Measurements from ENCODE around the gene PLG.
"Not testable (repeated sequence)": the region's sequence is repeated elsewhere in the genome, so short reads cannot be mapped to it uniquely, and the experiment has no call there.

PLG gene

GRCh38 chr6:160708993-160709392 is 6.9 kb downstream of the PLG start:
- DNase-seq = not testable (repeated sequence)

- no peak for DNase-seq
Measured at GRCh38 chr6:160714731-160715316, 12.8 kb downstream of the PLG start.

GRCh38 chr6:160730911-160731310 is 28.9 kb downstream of the PLG start:
- no peak for DNase-seq

- DNase-seq = peak; percentile 10
Measured at GRCh38 chr6:160733050-160733646, 31.1 kb downstream of the PLG start.

GRCh38 chr6:160734627-160735026 is 32.6 kb downstream of the PLG start:
- no peak for DNase-seq

GRCh38 chr6:160735523-160735922 is 33.5 kb downstream of the PLG start:
- no peak for DNase-seq

GRCh38 chr6:160737934-160738333 is 35.9 kb downstream of the PLG start:
- no peak for DNase-seq

- no peak for DNase-seq
Measured at GRCh38 chr6:160739955-160740354, 37.9 kb downstream of the PLG start.

- not testable (repeated sequence) for DNase-seq
Measured at GRCh38 chr6:160741012-160741411, 39.0 kb downstream of the PLG start.

GRCh38 chr6:160742090-160742489 is 40.0 kb downstream of the PLG start:
- no peak for DNase-seq

- DNase-seq = no peak
Measured at GRCh38 chr6:160750276-160750689, 48.2 kb downstream of the PLG start.

GRCh38 chr6:160753211-160753610 is 51.2 kb downstream of the PLG start:
- not testable (repeated sequence) for DNase-seq

GRCh38 chr6:160755165-160755564 is 53.1 kb downstream of the PLG start:
- DNase-seq = no peak

- no peak for DNase-seq
Measured at GRCh38 chr6:160756021-160756420, 54.0 kb downstream of the PLG start.

GRCh38 chr6:160756871-160757270 is 54.8 kb downstream of the PLG start:
- no peak for DNase-seq

- DNase-seq = no peak
Measured at GRCh38 chr6:160764847-160765246, 62.8 kb downstream of the PLG start.

- DNase-seq = no peak
Measured at GRCh38 chr6:160765412-160765811, 63.4 kb downstream of the PLG start.

GRCh38 chr6:160766657-160766988 is 64.6 kb downstream of the PLG start:
- DNase-seq = no peak

- DNase-seq = peak; percentile 45
Measured at GRCh38 chr6:160766989-160767646, 65.1 kb downstream of the PLG start.

- no peak for DNase-seq
Measured at GRCh38 chr6:160767647-160768019, 65.6 kb downstream of the PLG start.

GRCh38 chr6:160768101-160768500 is 66.1 kb downstream of the PLG start:
- no peak for DNase-seq

- DNase-seq = no peak
Measured at GRCh38 chr6:160774399-160774798, 72.4 kb downstream of the PLG start.

GRCh38 chr6:160775792-160776580 is 73.9 kb downstream of the PLG start:
- DNase-seq = no peak

GRCh38 chr6:160779095-160779494 is 77.1 kb downstream of the PLG start:
- not testable (repeated sequence) for DNase-seq

Measured in activated naive CD4-positive, alpha-beta T cell treated with Interleukin-2 at 50 U/mL for 16 hours (primary cell).